Activated naive CD4-positive, alpha-beta T cell treated with anti-CD3 and anti-CD28 coated beads, Interleukin-2, amount 50 U/mL, for 16 hours (primary cell): ENCODE data around the gene SPRR2A.
"Not testable (repeated sequence)": the region's sequence is repeated elsewhere in the genome, so short reads cannot be mapped to it uniquely, and the experiment has no call there.

Experiments used
- DNase-seq: peaks from one replicate; pipeline ENCODE4 v3.0.0-alpha.2; 2020

Gene SPRR2A

GRCh38 chr1:153057375-153057774 is at the start of gene SPRR2A:
SPRR2A (minus strand) TSS chr1:153057512; CDS start chr1:153056735, 777 bp downstream.
- DNase-seq, result no peak

- DNase-seq, result no peak
Measured at GRCh38 chr1:153100245-153100644, 42.9 kb upstream of the SPRR2A start.

- no peak for DNase-seq
Measured at GRCh38 chr1:153099461-153100045, 42.2 kb upstream of the SPRR2A start.

DNA sequence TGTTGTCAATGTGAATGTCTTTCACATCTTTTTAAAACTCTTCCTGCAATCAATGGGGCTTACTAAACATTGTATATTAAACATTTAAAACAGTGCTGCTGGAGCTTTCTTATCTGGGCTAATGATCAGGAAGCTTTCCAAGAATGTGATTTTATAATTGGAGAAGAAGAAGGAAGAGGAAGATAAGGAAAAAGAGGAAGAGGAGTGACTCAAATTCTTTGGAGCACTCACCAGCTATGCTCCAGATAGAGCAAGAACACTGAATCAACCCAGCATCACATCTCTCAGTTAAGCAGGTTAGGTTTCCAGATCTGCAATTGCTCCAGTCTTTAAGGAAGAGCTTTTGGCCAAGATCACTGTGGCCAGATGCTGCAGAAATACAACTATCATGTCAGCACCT is 38.5 kb upstream of the SPRR2A start:
- DNase-seq, result no peak

DNA sequence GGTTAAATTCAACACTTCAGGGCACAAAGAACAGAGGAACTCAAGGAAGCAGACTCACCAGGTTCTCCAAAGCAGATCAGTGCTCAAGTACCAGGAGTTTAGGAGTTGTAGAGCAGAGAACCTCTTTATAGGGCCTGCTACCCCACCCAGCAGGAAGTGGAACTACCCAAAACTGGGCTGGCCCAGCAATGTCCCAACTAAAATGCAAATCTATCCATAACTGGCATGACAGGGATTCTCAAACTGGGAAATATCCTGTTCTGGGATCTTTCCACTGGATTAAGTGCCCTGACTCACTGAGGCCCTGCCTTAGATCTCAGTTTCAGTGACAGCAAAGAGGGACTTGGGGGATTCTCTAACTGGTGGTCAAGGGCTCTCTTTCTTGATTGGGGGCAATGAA is 37.1 kb upstream of the SPRR2A start, which contains the start of gene SPRR2E:
Gene SPRR2E (minus strand): TSS at position 101 of the 400 bp plus-strand sequence. CDS start 775 bp downstream, outside the sequence.
- no peak for DNase-seq

- DNase-seq, result no peak
Measured at GRCh38 chr1:153087652-153088051, 30.3 kb upstream of the SPRR2A start.

- no peak for DNase-seq
Measured at GRCh38 chr1:153081736-153082135, 24.4 kb upstream of the SPRR2A start.

- DNase-seq, result no peak
Measured at GRCh38 chr1:153072806-153073726, 15.8 kb upstream of the SPRR2A start.

- no peak for DNase-seq
Measured at GRCh38 chr1:153071511-153071910, 14.2 kb upstream of the SPRR2A start, which contains the start of gene SPRR2B. SPRR2B (minus strand) TSS chr1:153071611; CDS start chr1:153070839, 772 bp downstream.

DNA sequence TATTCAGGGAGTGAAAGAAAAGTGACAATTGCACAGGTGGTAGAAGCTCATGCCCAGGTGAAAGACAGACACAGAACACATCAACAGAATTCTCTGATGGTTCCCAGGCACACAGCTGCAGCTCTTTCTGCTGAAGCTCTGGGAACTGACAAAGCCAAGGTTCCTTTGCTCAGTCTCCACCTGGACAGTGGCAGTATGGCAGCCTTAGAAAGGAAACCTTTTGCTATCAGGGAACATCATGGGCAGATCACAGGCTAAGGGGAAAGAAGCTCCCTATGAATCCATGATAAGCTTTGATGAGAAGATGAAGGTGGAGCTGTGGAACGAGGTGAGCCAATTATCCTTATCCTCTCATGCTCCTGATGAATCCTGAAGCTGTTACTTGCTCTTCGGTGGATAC is 12.9 kb upstream of the SPRR2A start:
- no peak for DNase-seq

DNA sequence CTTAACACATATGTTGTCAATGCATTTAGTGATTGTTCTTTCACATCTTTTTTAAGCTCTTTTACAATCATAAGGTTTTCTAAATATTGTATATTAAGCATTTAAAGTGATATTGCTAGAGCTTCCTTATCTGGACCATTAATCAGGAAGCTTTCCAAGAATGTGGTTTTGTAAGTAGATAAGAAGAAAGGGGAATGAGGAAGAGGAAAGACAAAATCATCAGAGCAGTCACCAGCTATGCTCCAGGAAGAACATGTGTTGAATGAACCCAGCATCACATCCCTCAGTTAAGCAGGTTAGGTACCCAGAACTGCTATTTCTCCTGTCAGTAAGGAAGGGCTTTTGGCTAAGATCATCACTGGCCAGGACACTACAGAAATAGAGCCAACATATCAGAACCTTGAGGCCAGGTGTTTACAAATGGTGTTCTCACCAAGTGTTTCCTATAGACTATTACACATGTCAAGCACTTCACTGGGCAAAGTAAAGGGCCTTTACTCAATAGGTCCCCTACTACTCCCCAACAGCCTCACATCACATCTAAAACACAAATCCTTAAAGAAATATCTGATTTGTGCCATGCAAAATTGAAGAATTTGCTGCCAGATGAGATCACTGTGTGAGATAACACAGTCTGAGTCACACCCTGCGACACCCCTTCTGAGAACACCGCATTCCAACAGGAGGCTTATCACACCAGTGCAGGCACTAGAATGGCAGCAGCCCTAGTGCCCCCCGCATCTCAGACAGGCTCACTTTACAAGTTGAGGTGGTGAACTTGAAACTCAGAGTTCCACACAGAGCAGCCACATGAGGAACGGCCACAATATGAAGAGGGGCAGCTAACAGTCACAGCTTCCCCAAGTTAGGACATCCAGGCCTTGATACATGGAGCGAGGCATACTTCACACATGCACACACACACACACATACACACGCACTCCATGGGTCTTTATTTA is 1.8 kb upstream of the SPRR2A start:
- DNase-seq, result no peak

- no peak for DNase-seq
Measured at GRCh38 chr1:153058154-153058553, 842 bp upstream of the SPRR2A start.

DNA sequence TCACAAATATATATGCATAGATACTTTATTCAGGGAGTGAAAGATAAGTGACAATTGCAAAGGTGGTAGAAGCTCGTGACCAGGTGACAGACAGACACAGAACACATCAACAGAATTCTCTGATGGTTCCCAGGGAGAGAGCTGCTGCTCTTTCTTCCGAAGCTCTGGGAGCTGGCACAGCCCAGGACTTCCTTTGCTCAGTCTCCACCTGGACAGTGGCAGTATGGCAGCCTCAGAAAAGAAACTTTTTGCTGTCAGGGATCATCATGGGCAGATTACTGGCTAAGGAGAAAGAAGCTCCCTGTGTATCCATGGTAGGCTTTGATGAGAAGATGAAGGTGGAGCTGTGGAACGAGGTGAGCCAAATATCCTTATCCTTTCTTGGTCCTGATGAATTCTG is 1.2 kb downstream of the SPRR2A start:
- DNase-seq, result not testable (repeated sequence)

DNA sequence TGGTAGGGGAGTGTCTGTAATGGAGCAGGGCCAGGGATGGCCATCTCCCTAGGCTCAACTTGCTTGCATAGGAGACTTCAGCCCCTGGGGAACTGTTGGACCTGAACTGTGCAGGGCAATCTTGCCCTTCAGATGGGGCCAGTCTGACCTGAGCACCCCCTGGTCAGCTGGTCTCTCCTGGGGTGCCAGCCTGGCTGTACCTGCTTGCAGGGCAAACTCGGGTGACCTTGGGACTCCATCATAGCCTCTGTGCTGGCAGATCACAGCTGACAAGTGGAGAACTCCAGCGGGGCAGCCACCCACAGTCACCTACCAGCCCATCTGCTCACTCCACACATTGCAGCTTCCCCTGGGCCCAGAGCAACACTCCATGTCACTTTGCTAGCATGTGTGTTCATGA is 8.1 kb downstream of the SPRR2A start:
- DNase-seq, result no peak

GRCh38 chr1:153040950-153041631 is 16.2 kb downstream of the SPRR2A start, which contains the start of gene SPRR2D:
SPRR2D (minus strand) TSS chr1:153041120; CDS start chr1:153040346, 774 bp downstream.
- DNase-seq, result no peak

- DNase-seq, result no peak
Measured at GRCh38 chr1:153035211-153035610, 22.1 kb downstream of the SPRR2A start.

DNA sequence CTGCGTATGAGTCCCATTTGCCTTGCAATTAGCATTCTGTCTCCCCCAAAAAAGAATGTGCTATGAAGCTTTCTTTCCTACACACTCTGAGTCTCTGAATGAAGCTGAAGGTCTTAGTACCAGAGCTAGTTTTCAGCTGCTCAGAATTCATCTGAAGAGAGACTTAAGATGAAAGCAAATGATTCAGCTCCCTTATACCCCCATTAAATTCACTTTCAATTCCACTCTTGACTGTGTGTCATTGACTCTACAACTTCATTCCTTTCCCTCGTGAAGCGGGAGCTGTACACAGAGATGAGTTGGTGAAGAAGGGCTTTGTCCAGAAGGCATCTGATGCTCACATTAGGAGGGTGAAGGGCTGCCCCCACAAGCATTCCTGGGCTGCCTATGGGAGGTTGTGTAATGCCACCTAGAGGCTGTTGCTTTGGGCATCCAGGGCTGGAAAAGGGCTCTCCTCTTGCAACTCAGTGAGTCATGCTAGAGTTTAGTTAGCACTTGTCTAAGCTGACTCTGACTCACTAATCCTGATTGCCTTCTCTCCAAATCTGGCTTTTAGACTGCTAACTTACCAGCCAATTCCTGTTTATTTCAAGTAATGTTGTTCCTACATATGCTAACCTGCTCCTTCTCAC is 24.5 kb downstream of the SPRR2A start:
- DNase-seq, result no peak

DNA sequence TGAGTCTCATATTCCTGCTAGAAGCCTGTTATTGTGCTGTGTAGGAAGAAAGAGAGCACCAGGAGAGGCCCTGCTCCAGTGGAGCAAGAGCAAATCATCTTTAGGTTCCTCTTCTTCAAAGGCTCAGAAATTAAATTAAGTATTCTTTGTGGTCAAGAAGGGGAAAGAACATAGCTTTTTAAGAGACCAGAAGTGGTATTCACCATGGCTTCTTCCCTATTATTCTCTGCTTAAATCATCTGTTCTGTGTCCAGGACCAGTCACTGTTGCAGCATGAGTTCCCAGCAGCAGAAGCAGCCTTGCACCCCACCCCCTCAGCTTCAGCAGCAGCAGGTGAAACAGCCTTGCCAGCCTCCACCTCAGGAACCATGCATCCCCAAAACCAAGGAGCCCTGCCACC is 25.2 kb downstream of the SPRR2A start:
- DNase-seq, result no peak

- DNase-seq, result no peak
Measured at GRCh38 chr1:153030895-153031294, 26.4 kb downstream of the SPRR2A start, which contains the start of gene SPRR1B. SPRR1B (plus strand) TSS chr1:153031203; CDS start chr1:153032346, 1,143 bp downstream.

DNA sequence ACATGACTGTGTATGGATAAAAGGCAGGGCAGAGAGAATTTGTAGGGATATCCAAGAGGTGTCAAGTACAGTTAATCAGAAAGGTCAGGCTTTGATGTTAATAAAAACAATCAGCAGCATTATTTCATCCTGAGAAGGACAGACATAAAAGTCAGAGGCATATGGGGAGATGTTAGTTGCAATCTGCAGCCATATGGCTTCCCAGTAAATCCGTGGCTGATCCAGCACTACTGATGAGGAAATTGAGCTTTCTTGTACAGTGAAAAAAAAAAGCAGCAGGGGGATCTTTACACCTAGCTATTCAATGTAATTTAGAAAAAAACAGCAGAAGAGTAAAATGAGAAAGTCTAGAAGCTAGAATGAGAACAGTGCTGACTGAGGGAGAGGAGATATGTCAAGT is 28.5 kb downstream of the SPRR2A start:
- DNase-seq, result no peak

DNA sequence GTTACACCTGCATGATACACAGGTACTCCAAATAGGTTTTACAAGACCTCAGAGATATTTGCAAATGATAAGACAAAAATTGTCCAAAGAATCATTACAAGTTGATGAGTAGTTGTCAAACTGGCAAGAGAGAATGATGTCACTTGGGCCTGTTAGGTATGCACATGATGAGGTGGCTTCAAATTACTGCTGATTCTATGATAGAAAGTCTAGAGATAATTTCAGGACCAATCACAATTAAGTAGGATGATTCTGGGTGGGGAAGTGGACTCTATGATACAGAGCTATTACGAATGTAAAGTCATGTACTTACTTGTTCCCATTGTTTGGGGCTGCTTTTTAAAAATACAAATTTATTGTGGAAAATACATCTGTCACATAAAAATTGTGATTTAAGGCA is 31.5 kb downstream of the SPRR2A start:
- DNase-seq, result no peak

DNA sequence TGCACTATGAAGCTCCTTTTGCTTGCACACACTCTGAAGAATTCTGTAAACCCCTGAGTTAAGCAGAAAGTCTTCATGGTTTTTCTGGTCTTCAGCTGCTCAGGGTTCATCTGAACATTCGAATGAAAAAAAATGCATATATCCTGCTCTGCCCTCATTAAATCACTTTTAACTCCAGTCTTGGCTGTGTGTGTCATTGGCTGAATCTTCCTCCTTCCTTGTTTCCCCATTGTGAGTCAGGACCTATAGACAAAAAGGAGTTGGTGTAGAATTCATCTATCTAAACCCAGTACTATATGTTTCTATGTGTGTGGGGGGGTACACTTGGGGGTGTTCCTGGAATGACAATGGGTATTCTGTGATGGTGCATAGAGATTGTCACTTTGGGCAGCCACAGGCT is 32.9 kb downstream of the SPRR2A start:
- DNase-seq, result no peak
